Fibroblast of villous mesenchyme (primary cell): Measurements from ENCODE around the gene COX14. TPM values are rescaled to one million over a fixed set of nuclear protein-coding genes. Genes with fewer than 3 reads are reported as not detected.

Experiments
- DNase-seq: peaks from one replicate; pipeline ENCODE4 v3.0.0-alpha.2; 2010; ENCODE audit warnings: low read depth
- H3K4me3 ChIP-seq: 2 replicates; pipeline ENCODE4 v1.5.1; 2011; ENCODE audit warnings: low read depth, mild to moderate bottlenecking, low read length
- total RNA-seq: library from RNA; depleted of rRNA; stranded (reverse); fragments of >200 nt; gene quantifications from 2 replicates; pipeline ENCODE4 v1.2.3, GENCODE V29; 2012
- TF ChIP-seq, protein P1 (sequence below): IDR thresholded peaks from 2 replicates; pipeline ENCODE4 v1.5.1; 2012; ENCODE audit warnings: low read depth, mild to moderate bottlenecking, low read length; ENCODE audit not compliant: insufficient read depth

Gene COX14
- total RNA-seq, 1 donor, result 36.7 TPM

DNA sequence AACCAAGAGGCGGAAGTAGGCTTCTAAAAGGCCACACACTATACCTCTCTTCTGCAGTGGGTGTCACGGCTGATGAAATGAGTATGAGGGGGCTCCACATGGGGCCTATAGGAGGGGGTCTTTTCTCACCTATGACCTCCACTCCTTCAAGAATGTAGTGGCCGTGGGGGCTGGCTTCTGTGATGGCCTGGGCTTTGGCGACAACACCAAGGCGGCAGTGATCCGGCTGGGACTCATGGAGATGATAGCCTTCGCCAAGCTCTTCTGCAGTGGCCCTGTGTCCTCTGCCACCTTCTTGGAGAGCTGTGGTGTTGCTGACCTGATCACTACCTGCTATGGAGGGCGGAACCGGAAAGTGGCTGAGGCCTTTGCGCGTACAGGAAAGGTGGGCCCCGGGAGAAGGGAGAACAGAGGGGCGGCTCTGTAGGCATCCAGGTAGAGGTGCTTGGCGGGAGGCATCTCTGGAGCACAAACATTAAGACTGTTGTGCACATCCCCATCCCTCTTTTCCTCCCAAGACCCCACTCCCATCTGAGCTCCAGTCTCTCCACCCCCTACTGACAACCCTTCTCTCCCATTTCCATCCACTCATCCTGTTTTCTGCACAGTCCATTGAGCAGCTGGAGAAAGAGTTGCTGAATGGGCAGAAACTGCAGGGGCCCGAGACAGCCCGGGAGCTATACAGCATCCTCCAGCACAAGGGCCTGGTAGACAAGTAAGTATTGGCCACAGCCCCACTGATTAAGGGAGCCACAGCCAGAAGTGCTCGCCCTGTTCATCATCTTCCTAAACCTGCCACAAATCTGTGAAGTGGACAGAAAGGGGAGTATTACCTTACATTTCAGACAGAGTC, 4.4 kb upstream of the COX14 start:
- H3K4me3 ChIP-seq, result no peak overlapping the region
- TF ChIP-seq, protein P1, sequence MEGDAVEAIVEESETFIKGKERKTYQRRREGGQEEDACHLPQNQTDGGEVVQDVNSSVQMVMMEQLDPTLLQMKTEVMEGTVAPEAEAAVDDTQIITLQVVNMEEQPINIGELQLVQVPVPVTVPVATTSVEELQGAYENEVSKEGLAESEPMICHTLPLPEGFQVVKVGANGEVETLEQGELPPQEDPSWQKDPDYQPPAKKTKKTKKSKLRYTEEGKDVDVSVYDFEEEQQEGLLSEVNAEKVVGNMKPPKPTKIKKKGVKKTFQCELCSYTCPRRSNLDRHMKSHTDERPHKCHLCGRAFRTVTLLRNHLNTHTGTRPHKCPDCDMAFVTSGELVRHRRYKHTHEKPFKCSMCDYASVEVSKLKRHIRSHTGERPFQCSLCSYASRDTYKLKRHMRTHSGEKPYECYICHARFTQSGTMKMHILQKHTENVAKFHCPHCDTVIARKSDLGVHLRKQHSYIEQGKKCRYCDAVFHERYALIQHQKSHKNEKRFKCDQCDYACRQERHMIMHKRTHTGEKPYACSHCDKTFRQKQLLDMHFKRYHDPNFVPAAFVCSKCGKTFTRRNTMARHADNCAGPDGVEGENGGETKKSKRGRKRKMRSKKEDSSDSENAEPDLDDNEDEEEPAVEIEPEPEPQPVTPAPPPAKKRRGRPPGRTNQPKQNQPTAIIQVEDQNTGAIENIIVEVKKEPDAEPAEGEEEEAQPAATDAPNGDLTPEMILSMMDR, result no peak
- no peak for DNase-seq

DNA sequence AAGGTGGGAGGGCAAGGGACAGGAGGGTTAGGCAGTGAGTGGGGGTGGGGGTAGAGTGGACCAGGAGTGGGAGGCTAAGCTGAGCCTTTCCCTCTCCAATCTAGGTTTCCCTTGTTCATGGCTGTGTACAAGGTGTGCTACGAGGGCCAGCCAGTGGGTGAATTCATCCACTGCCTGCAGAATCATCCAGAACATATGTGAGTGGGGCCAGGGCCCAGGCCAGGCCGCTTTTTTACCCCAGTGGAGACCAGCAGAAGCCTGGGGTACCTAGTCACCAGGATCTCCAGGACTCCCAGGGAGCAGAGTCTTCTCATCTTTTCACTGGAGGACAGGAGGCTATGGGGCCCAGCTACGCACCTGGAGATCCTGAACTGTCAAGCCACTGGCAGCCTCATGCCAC, 2.7 kb upstream of the COX14 start:
- DNase-seq, result no peak
- TF ChIP-seq, protein P1, result no peak
- no peak overlapping the region for H3K4me3 ChIP-seq

DNA sequence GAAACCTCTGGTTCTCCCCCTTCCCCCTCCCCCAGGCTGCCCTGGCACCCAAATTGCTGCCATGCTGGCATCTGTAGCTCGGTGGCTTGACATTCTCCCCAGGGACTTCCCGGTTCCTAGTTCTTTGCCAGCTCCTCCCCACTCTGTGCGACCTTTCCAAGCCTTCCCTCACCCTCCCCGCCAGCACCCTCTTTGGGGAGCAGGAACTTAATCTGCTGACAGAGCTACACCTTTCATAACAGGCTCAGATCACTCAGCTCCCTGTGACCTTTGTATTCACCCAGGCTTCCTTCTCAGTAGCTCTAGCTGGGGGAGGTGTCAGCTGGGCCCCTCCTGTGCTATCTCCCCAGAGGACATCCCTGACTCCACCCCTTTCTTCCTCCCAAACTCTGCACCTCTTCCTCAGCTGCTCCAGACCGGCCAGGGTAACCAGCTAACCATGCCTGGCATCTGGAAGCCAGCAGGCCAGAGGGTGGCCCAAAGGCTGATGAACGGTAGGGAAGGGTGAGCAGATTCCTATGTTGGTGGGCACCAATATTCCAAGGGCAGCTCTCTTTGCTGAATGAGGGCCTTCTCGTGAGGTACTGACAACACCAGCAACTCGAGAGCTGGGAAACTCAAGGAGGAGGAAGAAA, 1.8 kb upstream of the COX14 start:
- DNase-seq, result no peak
- TF ChIP-seq, protein P1, result no peak
- no peak overlapping the region for H3K4me3 ChIP-seq

DNA sequence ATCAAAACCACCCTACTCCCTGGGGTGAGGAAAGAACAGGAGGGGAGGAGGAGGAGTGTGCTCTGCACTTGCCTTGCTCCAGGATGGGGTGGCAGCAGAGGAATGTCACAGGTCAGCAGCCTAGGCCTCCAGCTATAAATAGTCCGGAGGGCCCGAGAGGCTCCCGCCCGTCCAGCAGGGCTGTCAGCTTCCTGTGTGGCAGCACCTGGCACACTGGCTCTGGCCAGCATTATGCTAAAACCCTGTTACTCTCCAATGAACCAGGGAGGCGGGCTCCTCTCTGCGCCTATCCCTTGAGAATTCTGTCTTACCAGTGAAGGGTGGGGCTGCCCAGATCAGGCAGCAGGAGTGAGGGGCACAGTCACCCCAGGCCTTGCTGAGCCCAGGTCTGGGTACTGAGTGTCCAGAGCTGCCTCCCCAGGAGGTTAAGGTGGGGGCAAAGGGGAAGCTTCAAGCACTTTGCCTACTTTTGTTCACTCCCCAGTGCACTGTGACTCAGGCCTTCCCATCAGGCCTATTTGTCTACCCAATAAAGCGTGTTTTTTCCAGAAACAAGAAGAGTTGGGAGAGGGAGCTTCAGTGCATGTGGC, 1.2 kb upstream of the COX14 start:
- TF ChIP-seq, protein P1, result no peak
- no peak overlapping the region for H3K4me3 ChIP-seq
- DNase-seq, result peak; percentile 56

DNA sequence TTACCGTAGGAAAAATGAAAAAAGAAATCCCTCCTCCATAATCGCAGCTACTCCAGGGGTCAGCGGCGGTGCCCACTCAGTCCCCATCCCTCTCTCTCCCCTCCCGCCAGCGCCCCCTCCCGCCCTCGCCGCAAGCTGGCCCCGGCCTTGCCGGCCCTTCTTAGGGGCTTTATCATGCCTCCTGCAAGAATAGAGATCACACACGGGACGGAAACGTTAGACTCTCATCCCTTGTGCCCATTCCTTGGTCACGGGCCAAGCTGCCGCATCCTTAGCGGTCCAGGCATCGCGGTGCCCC, 692 bp upstream of the COX14 start:
- peak overlapping the region; percentile 39 for H3K4me3 ChIP-seq
- TF ChIP-seq, protein P1, result no peak
- no peak for DNase-seq

DNA sequence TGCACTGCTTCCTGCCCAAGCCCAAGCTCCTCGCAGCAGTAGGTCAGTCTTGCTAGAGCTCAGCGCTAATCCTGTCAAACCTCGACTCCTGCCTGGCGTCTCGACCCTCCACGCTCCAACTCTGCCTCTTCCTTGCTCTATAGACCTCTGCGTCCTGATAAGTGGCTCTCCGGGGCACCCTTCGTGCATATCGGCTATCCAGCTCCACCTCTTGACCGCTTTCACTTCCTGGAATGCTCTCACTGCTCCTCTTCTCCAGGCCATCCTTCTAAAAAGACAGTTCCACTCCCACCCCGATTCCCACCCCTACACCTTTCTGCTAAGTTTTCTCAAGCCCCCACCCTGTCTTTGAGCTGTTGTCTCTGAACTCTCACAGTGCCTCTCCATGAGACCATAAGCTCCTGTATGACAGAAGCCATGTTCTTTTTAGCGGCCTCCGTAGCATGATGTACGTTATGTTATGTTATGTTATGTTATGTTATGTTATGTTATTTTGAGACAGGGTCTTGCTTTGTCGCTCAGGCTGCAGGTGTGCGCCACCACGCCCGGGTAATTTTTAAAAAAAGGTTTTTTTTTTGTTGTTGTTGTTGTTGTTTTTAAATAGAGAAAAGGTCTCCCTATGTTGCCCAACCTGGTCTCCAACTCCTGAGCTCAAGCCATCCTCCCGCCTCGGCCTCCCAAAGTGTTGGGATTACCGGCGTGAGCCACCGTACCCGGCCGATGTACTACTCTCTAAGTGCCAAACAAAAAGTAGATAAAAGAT, 601 bp downstream of the COX14 start:
- no peak for DNase-seq
- peak overlapping the region; percentile 97 for H3K4me3 ChIP-seq
- TF ChIP-seq, protein P1, result no peak
